Psoas muscle (tissue), 8 donors: ENCODE results near the gene JAG1. TPM values are rescaled to one million over a fixed set of nuclear protein-coding genes. Genes with fewer than 3 reads are reported as not detected.

Source experiments
- ATAC-seq, 4 donors: fragments of 200-7000 bp; cut with Tn5 transposase; one replicate each; pipeline ENCODE4 v1.9.1; 2020; ENCODE audit warnings: moderate library complexity in 3 of 4, mild to moderate bottlenecking in 2 of 4
- DNase-seq, 2 donors: peaks; one replicate each; pipeline ENCODE4 v3.0.0-alpha.2; 2020
- H3K27ac ChIP-seq: fragments of 200-600 bp; one replicate; pipeline ENCODE4 v1.8.0; 2022
- H3K27me3 ChIP-seq, 3 donors: fragments of 200-600 bp in 1 of 3; one replicate each; pipeline versions ENCODE4 v1.6.1 to v1.8.0; 2013 to 2022; ENCODE audit warnings: low read length in 2 of 3, mild to moderate bottlenecking in 2 of 3, moderate library complexity in 1 of 3; ENCODE audit not compliant: insufficient read depth in 3 of 3
- H3K36me3 ChIP-seq, 2 donors: fragments of 200-600 bp in 1 of 2; one replicate each; pipeline versions ENCODE4 v1.6.1 to v1.8.0; 2013 to 2022; ENCODE audit warnings: low read depth in 1 of 2, mild to moderate bottlenecking in 1 of 2, moderate library complexity in 1 of 2; ENCODE audit not compliant: insufficient read depth in 1 of 2
- H3K4me1 ChIP-seq: fragments of 200-600 bp; one replicate; pipeline ENCODE4 v1.8.0; 2022
- H3K4me3 ChIP-seq: fragments of 200-600 bp; one replicate; pipeline ENCODE4 v1.8.0; 2022; ENCODE audit warnings: mild to moderate bottlenecking
- H3K9me3 ChIP-seq: fragments of 200-600 bp; one replicate; pipeline ENCODE4 v1.8.0; 2022
- CTCF ChIP-seq: fragments of 200-600 bp; IDR thresholded peaks from one replicate; pipeline ENCODE4 v1.8.0; 2022; ENCODE audit warnings: antibody characterized with exemption
- WGBS, 3 donors: extraction: QIAGEN DNeasy Blood & Tissue Kit; methylation state at CpG; one replicate each; pipeline versions ENCODE4 v1.1.6 to v1.1.7; 2013; 5-methylcytosine and 5-hydroxymethylcytosine counted together
- intact Hi-C, 2 donors: fragments of 100-400 bp; cut with DNase I; formaldehyde crosslinking; loops; one replicate each; pipeline versions ENCODE4 v1.11.0 to v1.14.2; 2022
- polyA plus RNA-seq, 3 donors: library from polyadenylated mRNA; stranded (reverse); fragments of 200-250 nt; gene quantifications; one replicate each; pipeline ENCODE4 v1.2.3, GENCODE V29; 2013
- total RNA-seq, 4 donors: library from RNA; stranded (reverse); fragmentation: NEBNext Ultra II Directional in 2 of 4; extraction: Animal tissue kit (Norgen Biotek cat#: 25700) in 2 of 4; gene quantifications; one replicate each; pipeline versions ENCODE4 v1.2.1 to v1.2.4, GENCODE V29; 2021 to 2023
- donor health status: healthy with polysubstance abuse.
- donor health status: DM: no; HTN: no; CAD: no; lungs with moderate emphysema.
- donor health status: Bipolar disorder and iron deficiency.
- donor health status: healthy.
- donor health status: DM: yes; HTN: yes; CAD: no.
- donor health status: DM: no; HTN: no; CAD: no.
- donor health status: DM: no; HTN: no; CAD: no.
- donor health status: DM: yes; HTN: yes; CAD: no.

The JAG1 gene
- total and polyA plus RNA-seq, 7 donors = 5.4 to 35.4 (median 10.4) TPM

GRCh38 chr20:10668677-10669368 is 5.0 kb downstream of the JAG1 start:
- intact Hi-C loops = loop anchor here (5.0 to 10.0 kb wide), 2 partner anchors 194 to 603 kb away; no protein-coding TSS in a partner anchor
- Histone ChIP-seq H3K36me3 (peaks cover 0 to 25% of the 10 kb centered on the region in 2 donors), H3K27me3 (no peaks in the 10 kb centered on the region), H3K27ac (no peak overlapping the region), H3K4me3 (peak overlapping the region; percentile 97), H3K9me3 (no peaks in the 10 kb centered on the region), H3K4me1 (peaks cover 36% of the 10 kb centered on the region)
- 73 to 76% (median 75%) methylated on average over 7 of the region's 7 CpGs for WGBS, 3 donors
- no peak for ATAC-seq
- DNase-seq = no peak
- no peak for TF ChIP-seq CTCF

DNA sequence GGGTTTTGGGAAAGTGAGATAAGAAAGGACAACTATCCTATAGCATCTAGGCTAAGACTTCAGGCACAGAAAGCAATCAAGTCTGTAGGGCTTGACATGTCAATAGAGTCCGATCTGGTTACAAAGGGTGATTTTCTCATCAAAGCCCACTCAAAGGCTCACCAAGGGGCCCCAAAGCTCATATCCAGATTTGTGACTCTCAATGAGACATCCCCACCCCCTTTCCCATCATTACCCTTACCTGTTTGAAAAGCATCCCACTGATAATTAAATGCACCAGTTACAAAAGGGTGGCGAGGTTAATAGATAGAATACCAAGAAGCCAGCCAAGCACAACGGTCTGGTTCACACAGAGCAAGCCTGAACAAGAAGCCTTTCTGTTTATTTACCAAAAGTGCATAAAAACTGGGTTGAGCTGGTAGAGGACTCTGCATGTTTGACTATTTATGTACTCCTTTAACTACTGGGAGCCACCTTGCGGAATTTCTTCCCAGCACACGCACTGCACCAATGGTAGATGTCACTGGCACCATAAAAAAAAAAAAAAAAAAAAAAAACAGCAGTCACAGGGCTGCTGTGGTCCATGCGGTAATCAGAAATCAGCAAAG is 6.1 kb downstream of the JAG1 start:
- H3K36me3 ChIP-seq = peaks cover 0 to 33% of the 10 kb centered on the region in 2 donors
- DNase-seq (no peak), ATAC-seq (no peak)
- intact Hi-C loops = loop anchor here (5.0 to 10.0 kb wide), 2 partner anchors 193 to 605 kb away; no protein-coding TSS in a partner anchor
- 83 to 86% (median 85%) methylated on average over 6 of the region's 6 CpGs for WGBS, 3 donors
- no peaks in the 10 kb centered on the region for H3K9me3 ChIP-seq
- peaks cover 39% of the 10 kb centered on the region for H3K4me1 ChIP-seq
- peak overlapping the region; percentile 61 for H3K27ac ChIP-seq
- peak overlapping the region; percentile 97 for H3K4me3 ChIP-seq
- no peaks in the 10 kb centered on the region for H3K27me3 ChIP-seq
- TF ChIP-seq CTCF = no peak

- Histone ChIP-seq H3K27ac (peak overlapping the region; percentile 61), H3K4me3 (peak overlapping the region; percentile 97), H3K27me3 (no peaks in the 10 kb centered on the region), H3K36me3 (peaks cover 0 to 36% of the 10 kb centered on the region in 2 donors), H3K4me1 (peaks cover 43% of the 10 kb centered on the region), H3K9me3 (no peaks in the 10 kb centered on the region)
- intact Hi-C loops = loop anchor here (5.0 to 10.0 kb wide), 2 partner anchors 192 to 605 kb away; no protein-coding TSS in a partner anchor
- 12 to 43% (median 25%) methylated on average over 21 of the region's 21 CpGs for WGBS, 3 donors
- DNase-seq = peak; percentile 59 to 71
- TF ChIP-seq CTCF = no peak
- ATAC-seq = peak; percentile 41 to 57 (median 55)
Observed at GRCh38 chr20:10667077-10667401, 6.8 kb downstream of the JAG1 start.

- H3K27ac ChIP-seq = peak overlapping the region; percentile 61
- WGBS, 3 donors = 51 to 64% (median 62%) methylated on average over 7 of the region's 7 CpGs
- peak overlapping the region; percentile 97 for H3K4me3 ChIP-seq
Observed at GRCh38 chr20:10666221-10667076, 7.3 kb downstream of the JAG1 start.

More at GRCh38 chr20:10666221-10667076, 7.3 kb downstream of the JAG1 start:
- Histone ChIP-seq H3K27me3 (no peaks in the 10 kb centered on the region), H3K36me3 (peaks cover 0 to 42% of the 10 kb centered on the region in 2 donors), H3K4me1 (peaks cover 47% of the 10 kb centered on the region), H3K9me3 (no peaks in the 10 kb centered on the region)
- intact Hi-C loops = loop anchor here (5.0 to 10.0 kb wide), 2 partner anchors 192 to 606 kb away; no protein-coding TSS in a partner anchor
- no peak for TF ChIP-seq CTCF
- DNase-seq = no peak
- ATAC-seq = peak in 3 of 4 donors; percentile 5 to 31 (median 21)
